Choroid plexus epithelial cell (primary cell): ENCODE measurements around the gene STK11IP.

Experiments
- DNase-seq: peaks from one replicate; pipeline ENCODE4 v3.0.0-alpha.2; 2010; ENCODE audit warnings: low read depth
- H3K4me3 ChIP-seq: 2 replicates; pipeline ENCODE4 v1.5.1; 2011; ENCODE audit warnings: low read depth, mild to moderate bottlenecking, control low read depth, low read length, moderate library complexity
- TF ChIP-seq, protein P1 (sequence below): conservative IDR thresholded peaks from 2 replicates; pipeline ENCODE4 v1.5.1; 2011; ENCODE audit warnings: low read depth, mild to moderate bottlenecking, control low read depth, inconsistent platforms, low read length, moderate library complexity

STK11IP gene

DNA sequence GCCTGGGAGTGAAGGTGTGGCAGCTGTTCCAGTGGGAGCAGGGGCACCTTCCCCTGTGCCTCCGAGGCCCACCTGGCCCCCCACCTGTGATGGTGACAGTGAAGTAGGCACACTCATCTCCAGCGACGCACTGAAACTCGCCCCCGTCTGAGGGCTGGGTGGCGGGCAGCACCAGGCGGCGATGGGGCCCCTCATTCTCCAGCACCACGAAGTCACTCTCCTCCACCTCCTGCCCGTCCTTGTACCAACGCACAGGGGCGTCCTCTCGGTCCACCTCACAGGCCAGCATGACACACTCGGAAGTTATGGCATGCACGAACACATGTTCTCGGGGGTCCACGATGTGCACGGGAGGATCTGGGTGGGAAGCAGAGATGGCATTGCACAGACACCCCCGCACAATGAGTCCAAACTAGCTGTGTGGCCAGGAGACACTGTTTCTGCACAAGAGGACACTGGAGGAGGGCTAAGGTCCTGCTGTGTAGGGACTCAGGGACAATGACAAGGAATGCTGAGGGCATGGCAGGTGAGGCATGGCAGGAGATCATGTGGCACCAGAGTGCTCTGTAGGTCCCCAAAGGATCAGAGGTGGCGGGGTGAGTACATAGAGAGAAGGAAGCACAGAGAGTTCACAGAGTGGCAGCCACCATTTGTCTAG is 34.3 kb upstream of the STK11IP start:
- TF ChIP-seq, protein P1, sequence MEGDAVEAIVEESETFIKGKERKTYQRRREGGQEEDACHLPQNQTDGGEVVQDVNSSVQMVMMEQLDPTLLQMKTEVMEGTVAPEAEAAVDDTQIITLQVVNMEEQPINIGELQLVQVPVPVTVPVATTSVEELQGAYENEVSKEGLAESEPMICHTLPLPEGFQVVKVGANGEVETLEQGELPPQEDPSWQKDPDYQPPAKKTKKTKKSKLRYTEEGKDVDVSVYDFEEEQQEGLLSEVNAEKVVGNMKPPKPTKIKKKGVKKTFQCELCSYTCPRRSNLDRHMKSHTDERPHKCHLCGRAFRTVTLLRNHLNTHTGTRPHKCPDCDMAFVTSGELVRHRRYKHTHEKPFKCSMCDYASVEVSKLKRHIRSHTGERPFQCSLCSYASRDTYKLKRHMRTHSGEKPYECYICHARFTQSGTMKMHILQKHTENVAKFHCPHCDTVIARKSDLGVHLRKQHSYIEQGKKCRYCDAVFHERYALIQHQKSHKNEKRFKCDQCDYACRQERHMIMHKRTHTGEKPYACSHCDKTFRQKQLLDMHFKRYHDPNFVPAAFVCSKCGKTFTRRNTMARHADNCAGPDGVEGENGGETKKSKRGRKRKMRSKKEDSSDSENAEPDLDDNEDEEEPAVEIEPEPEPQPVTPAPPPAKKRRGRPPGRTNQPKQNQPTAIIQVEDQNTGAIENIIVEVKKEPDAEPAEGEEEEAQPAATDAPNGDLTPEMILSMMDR: no peak
- DNase-seq: no peak
- H3K4me3 ChIP-seq: no peak overlapping the region

DNA sequence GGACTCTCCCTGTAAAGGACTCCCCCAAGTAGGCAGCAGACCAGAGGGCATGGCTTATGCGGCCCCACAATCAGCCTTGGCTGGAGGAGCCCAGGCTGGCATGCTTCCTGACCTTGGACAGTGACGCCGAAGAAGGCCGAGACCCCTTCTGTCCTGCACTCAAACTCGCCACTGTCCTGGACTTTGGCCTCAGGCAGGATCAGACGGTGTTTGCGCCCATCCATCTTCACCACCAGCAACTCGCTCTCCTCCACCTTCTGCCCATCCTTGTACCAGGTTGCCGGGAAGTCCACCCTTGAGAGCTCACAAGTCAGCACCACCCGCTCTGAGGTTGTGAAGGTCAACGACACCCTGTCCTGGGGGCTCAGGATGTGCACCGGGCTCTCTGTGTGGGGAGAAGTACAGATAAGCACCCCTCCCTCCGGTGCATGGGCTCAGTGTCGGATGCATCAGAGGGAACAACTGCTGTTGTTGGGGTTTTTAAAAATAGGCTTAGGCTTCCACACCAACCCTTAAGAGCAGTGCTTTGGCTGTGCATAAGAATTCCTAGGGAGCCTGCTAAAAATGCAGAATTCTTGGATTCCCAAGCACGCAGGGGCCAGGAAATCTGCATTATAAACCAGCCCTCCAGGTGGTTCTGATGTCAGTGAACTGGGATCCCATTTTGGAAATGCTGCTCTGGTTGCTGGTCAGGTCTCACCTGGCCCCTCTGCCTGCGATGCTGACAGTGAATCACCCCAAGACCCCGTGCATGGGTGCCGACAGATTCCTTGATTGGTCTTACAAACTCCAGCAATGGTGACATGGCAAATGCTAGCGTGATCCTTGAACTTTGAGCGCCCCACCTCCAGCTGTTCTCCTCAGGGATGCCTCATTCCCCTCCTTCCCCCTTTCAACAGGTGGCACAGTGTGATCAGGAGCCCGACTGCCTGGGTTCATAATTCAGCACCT is 32.3 kb upstream of the STK11IP start:
- TF ChIP-seq, protein P1: no peak
- H3K4me3 ChIP-seq: no peak overlapping the region
- DNase-seq: no peak

DNA sequence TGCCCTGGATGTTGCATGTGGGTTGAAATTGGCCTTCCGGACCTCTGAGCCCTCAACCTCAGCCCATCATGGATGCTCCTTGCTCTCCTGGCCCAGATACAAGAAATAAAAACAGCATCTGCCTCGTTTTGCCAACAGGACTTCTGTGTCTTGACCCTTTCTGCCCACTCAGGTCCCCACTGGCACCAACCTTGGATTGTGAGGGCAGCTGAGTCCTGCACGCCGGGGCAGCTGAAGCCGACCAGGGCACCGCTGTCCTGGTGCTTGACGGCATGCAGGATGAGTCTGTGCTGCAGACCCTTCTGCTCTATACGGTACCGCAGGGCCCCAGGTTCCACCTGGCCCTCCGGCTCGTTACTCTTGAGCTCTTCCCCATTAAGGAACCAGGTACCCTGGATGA is 31.0 kb upstream of the STK11IP start:
- TF ChIP-seq, protein P1: no peak
- no peak overlapping the region for H3K4me3 ChIP-seq
- no peak for DNase-seq

DNA sequence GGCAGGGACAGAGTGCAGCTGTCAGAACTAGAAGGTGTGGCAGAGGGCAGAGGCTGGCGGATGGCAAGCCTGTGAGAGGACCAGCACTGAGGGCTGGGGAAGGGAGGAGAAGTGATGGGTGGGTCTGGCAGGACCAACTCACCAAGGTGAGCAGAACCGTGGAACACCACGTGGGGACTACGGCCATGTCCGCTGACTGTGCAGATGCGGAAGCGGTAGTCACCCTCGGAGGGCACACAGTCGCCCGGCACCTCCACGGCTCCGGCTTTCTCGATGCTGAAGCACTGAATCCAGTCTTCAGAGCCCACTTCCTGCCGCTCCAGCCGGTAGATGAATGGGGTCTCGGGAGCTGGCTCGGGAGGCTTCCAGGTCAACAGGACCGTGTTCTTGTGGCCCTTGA is 30.5 kb upstream of the STK11IP start:
- DNase-seq: no peak
- TF ChIP-seq, protein P1: no peak
- no peak overlapping the region for H3K4me3 ChIP-seq

DNA sequence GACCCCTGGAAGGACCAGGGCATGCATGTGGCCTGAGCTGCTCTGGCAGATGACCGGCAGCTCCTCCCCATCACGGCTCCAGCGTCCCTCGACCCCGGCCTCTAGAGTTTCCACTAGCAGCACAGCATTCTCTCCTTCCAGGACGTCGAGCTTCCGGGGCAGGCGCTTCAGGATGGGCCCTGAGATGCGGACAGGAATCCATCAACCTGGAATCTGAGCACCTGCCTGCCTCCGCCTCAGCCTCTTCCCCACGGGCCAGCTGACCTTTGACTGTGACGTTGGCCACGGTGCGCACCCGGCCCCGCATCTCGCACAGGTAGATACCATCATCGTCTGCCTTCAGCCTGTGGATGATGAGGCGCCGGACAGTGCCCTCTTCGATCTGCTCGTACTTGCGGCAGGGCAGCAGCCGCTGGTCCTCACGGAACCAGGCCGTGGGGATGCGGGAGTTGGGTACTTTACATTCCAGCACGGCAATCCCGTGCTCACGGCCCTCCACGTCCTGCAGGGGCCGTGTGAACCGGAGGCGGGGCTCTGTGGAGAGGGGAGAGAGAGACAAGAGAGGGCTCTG is 29.8 kb upstream of the STK11IP start:
- TF ChIP-seq, protein P1: no peak
- no peak overlapping the region for H3K4me3 ChIP-seq
- no peak for DNase-seq

DNA sequence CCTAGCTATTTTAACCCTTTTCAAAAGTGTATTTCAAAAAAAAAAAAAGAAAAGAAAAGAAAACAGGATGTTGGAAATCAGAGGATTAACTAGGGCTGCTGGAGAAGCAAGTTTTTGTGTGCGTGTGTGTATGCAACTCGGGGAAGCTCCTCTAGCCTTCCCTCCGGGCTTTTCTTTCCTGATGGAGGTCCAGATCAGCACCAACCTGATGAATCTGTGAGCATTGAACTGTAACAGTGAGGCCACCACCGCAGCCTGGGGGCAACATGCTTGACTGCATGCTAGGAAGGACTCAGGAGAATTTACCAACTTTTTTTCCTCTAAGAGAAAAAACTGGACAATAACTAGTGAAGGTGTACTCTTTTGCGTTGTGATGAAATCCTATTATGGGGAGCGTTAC is 28.6 kb upstream of the STK11IP start:
- DNase-seq: no peak
- TF ChIP-seq, protein P1: no peak
- no peak overlapping the region for H3K4me3 ChIP-seq
